Mesothelial cell of epicardium (in vitro differentiated cells): ENCODE measurements around the gene PSG11. TPM values are rescaled to one million over a fixed set of nuclear protein-coding genes. Genes with fewer than 3 reads are reported as not detected.
"Not testable (repeated sequence)": the region's sequence is repeated elsewhere in the genome, so short reads cannot be mapped to it uniquely, and the experiment has no call there.

Experiments used
- DNase-seq, 2 experiments: peaks; one replicate each; pipeline ENCODE4 v3.0.0; 2021; ENCODE audit warnings: low spot score in 2 of 2; ENCODE audit not compliant: unreplicated experiment in 2 of 2
- H3K27ac Mint-ChIP-seq: 2 replicates; pipeline ENCODE4 v1.8.0; 2021; ENCODE audit warnings: mixed read lengths
- H3K27me3 Mint-ChIP-seq: 2 replicates; pipeline ENCODE4 v1.8.0; 2021; ENCODE audit warnings: low read depth, mixed read lengths
- H3K36me3 Mint-ChIP-seq: 2 replicates; pipeline ENCODE4 v1.8.0; 2021; ENCODE audit warnings: mixed read lengths
- H3K4me1 Mint-ChIP-seq: 2 replicates; pipeline ENCODE4 v1.8.0; 2021; ENCODE audit warnings: mixed read lengths
- H3K4me3 Mint-ChIP-seq: 2 replicates; pipeline ENCODE4 v1.8.0; 2021; ENCODE audit warnings: mild to moderate bottlenecking, moderate library complexity, mixed read lengths
- H3K9me3 Mint-ChIP-seq: 2 replicates; pipeline ENCODE4 v1.8.0; 2021; ENCODE audit warnings: mixed read lengths
- total RNA-seq: library from RNA; stranded (reverse); gene quantifications from 3 replicates; pipeline ENCODE4 v1.2.1, GENCODE V29; 2021
- TF ChIP-seq, protein P1 (sequence below): fragments of 200-600 bp; sonication (generic); IDR thresholded peaks from one replicate; pipeline ENCODE4 v1.5.0; 2021; ENCODE audit warnings: antibody characterized with exemption; ENCODE audit not compliant: unreplicated experiment

PSG11 gene
- total RNA-seq, result not detected in 3 replicates

DNA sequence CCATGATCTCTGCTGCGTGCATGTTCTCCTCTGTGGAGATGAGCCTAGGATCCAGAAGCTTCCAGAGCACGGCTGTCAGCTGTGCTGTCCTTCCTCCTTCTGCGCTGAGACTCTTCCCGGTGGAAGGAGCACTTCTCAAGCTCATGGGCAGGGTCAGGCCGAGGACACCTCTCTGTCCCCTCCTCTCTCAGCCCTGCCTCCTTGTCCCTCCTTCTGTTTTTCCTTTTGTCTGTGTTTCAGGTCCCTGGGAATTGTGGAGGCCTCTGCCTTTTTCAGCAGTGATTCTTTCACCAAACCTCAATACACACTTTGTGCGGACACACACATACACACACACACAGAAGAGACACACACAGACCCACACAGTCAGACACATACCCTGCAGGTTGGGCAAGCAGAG is at the start of gene PSG11:
Gene PSG11 (minus strand): TSS at position 101 of the 400 bp plus-strand sequence. CDS start 97 bp downstream, at position 4.
- not testable (repeated sequence) for H3K27ac Mint-ChIP-seq, H3K36me3 Mint-ChIP-seq, DNase-seq, H3K4me3 Mint-ChIP-seq, H3K4me1 Mint-ChIP-seq, H3K27me3 Mint-ChIP-seq
- H3K9me3 Mint-ChIP-seq, result peaks cover 60% of the 10 kb centered on the region

DNA sequence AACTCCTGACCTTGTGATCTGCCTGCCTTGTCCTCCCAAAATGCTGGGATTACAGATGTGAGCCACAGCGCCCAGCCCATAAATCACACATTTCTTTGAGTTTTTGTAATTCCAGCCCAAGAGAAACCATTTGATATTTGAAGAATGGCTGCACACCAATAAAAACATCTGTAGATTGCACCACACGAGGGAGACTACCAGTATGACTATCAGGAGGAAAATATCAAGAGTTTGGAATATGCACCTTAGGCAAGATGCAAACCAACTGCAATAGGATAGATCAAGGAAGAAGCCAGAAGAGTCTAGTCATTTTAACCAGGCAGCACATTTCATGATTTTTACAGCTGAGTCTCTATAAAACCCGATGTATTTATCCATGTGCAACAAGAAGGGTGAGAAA is 36.1 kb upstream of the PSG11 start:
- not testable (repeated sequence) for H3K4me1 Mint-ChIP-seq, H3K36me3 Mint-ChIP-seq, H3K27me3 Mint-ChIP-seq, DNase-seq, H3K27ac Mint-ChIP-seq, H3K4me3 Mint-ChIP-seq
- H3K9me3 Mint-ChIP-seq, result peaks cover 77% of the 10 kb centered on the region

DNA sequence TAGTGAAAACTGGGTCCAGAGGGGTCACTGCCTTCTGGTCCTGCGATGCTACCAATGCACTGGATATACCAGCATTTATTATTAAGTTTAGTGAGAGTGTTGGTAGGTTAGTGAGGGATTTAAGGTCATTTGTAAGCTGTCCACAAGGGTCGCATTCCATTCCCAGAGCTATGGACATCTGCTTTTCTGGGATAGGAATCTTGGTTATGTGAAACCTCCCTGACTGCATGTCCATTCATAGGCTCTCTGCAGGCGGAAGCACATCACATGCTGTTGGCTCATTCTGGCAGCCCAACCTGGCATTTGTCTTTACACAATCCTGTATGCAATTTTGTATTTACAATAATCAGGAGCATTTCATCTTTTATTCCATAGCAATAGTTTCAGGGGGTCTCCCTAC is 35.1 kb upstream of the PSG11 start:
- H3K36me3 Mint-ChIP-seq, H3K4me3 Mint-ChIP-seq, H3K27ac Mint-ChIP-seq, H3K27me3 Mint-ChIP-seq, DNase-seq, H3K4me1 Mint-ChIP-seq: not testable (repeated sequence)
- H3K9me3 Mint-ChIP-seq, result peaks cover 73% of the 10 kb centered on the region

DNA sequence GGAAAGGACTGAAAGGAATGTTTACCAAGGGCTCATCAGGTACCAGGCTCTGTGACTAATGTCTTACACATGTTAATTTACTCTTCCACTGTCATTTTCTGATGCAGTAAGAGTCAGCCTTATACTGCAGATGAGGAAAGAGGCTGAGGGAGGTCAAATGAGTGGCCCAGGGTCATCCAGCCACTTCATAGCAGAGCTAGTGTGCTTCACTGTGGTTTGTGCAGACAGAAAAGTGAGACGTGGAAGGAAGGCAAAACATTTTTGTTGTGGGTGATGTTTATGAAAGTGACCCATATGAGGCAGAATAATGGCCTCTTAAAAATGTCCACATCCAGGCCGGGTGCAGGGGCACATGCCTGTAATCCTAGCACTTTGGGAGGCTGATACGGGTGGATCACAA is 34.0 kb upstream of the PSG11 start:
- DNase-seq, H3K4me1 Mint-ChIP-seq, H3K4me3 Mint-ChIP-seq, H3K36me3 Mint-ChIP-seq, H3K27me3 Mint-ChIP-seq, H3K27ac Mint-ChIP-seq: not testable (repeated sequence)
- H3K9me3 Mint-ChIP-seq, result peaks cover 72% of the 10 kb centered on the region

DNA sequence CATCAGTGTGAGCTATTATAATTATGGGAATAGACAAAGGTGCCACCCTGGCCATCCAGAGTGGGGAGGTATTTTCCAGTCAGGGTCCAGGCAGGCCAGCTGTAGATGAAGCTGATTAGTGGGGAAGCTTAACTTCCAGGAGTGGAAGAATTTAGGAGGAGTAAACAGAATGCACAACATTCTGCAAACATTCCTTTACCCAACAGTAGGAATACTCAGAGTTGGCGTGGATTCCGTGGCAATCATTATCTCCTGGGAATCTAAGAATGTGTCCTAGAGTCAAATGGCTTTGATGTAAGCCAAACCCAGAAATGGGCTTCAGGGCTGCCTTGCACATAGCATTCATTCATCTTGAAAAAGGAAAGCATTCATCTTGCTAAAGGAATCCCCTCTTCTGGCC is 33.2 kb upstream of the PSG11 start:
- H3K27me3 Mint-ChIP-seq, H3K4me1 Mint-ChIP-seq, DNase-seq, H3K27ac Mint-ChIP-seq, H3K4me3 Mint-ChIP-seq, H3K36me3 Mint-ChIP-seq: not testable (repeated sequence)
- peaks cover 80% of the 10 kb centered on the region for H3K9me3 Mint-ChIP-seq

DNA sequence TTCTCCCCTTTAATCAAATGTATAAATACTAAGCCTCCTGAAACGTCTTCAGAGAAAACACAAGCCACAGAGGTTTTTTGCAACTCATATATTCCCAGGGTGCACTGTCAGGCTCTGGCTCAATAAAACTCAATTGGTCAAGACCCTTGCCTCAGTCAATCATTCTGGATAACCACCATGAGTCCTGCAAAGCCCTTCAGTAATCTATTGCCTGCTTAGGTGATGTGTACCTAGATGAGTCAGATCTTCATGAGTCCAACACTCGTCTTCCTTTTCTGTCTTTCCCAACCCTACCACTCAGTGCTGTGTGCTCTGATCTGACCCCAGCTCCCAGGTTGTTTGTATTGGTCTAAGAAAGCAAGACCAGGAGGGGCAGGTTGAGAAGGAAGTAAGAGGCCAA is 32.2 kb upstream of the PSG11 start:
- peaks cover 82% of the 10 kb centered on the region for H3K9me3 Mint-ChIP-seq
- not testable (repeated sequence) for H3K36me3 Mint-ChIP-seq, H3K4me3 Mint-ChIP-seq, DNase-seq, H3K27me3 Mint-ChIP-seq, H3K27ac Mint-ChIP-seq, H3K4me1 Mint-ChIP-seq

DNA sequence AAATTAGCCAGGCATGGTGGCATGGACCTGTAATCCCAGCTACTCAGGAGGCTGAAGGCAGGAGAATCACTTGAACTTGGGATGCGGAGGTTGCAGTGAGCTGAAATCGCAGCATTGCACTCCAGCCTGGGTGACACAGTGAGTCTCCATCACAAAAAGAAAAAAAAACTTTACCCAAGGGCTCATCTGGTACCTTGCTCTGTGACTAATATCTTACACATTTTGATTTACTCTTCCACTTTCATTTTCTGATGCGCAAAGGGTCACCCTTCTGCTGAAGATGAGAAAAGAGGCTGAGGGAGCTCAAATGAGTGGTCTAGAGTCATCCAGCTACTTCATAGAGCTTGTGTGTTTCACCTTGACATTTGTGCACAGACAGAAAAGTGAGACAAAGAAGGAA is 21.7 kb upstream of the PSG11 start:
- H3K4me1 Mint-ChIP-seq, H3K27ac Mint-ChIP-seq, H3K36me3 Mint-ChIP-seq, H3K27me3 Mint-ChIP-seq, H3K4me3 Mint-ChIP-seq, DNase-seq: not testable (repeated sequence)
- peaks cover 52% of the 10 kb centered on the region for H3K9me3 Mint-ChIP-seq

DNA sequence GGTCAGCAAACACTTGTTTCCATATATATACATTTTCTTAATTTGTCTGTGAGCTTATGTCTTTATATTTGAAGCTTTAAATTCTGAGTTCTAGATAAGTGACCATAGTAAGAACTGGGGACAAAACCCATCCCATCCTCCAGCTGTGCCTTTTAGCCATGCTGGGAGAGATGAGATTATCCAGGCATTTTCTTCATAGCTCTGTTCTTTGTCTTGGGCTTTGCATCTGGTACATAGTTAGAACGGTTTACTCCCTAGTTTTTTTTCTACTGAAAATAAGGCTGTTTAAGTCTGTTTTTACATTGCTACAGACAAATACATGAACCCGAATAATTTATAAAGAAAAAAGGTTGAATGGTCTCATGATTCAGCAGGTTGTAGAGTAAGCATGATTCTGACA is 20.3 kb upstream of the PSG11 start:
- H3K27ac Mint-ChIP-seq, H3K4me1 Mint-ChIP-seq, H3K36me3 Mint-ChIP-seq, H3K27me3 Mint-ChIP-seq, DNase-seq, H3K4me3 Mint-ChIP-seq: not testable (repeated sequence)
- peaks cover 64% of the 10 kb centered on the region for H3K9me3 Mint-ChIP-seq

DNA sequence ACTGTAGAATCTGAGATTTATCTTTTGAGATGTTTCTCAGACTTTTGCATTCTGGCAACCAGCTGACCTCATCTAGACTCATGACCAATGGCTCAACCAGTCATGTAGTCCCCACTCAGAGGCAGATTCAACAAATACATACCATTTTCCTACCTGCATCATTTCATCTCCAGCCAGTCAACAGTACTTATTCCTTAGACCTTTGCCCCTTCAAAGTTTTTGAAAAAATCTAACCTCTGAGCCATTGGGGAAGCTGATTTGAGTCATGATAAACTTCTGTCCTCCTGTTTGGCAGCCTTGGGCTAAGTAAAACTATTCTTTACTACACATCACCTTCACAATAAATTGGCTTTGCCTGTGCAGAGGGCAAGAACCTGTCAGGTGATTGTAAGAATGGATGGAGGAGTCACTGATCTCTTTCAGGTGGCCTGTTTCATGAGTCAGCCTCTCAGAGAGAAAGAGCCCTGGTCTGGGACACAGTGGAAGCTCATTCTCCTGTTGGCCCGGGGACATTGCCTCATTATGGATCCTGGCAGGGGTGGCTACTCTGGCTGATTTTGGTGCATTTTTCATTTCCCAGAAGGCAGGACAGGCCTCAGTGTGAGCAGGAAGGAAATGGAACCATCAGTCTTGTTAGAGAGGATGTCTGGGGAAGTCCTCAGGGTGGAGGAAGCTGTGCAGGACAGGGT is 17.4 kb upstream of the PSG11 start:
- H3K9me3 Mint-ChIP-seq, result peaks cover 50% of the 10 kb centered on the region
- H3K4me3 Mint-ChIP-seq, H3K4me1 Mint-ChIP-seq: not testable (repeated sequence)

DNA sequence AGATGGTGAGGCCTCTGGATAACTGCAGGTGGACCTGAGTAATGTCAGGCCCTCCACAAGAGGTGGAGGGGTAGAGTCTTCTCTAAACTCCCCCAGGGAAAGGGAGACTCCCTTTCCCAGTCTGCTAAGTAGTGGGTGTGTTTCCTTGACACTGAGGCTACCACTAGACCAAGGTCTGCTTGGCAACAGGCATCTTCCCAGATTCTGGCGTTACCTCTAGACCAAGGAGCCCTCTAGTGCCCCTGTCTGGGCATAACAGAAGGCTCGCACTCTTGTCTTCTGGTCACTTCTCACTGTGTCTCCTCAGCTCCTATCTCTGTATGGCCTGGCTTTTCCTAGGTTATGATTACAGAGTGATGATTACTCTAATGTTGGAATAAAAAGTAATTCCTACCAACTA is 5.4 kb upstream of the PSG11 start:
- H3K27me3 Mint-ChIP-seq, H3K27ac Mint-ChIP-seq, H3K4me3 Mint-ChIP-seq, H3K4me1 Mint-ChIP-seq, DNase-seq, H3K36me3 Mint-ChIP-seq: not testable (repeated sequence)
- peaks cover 75% of the 10 kb centered on the region for H3K9me3 Mint-ChIP-seq

More for the DNA sequence above, 17.4 kb upstream of the PSG11 start:
- H3K36me3 Mint-ChIP-seq, DNase-seq, H3K27me3 Mint-ChIP-seq, H3K27ac Mint-ChIP-seq: not testable (repeated sequence)

DNA sequence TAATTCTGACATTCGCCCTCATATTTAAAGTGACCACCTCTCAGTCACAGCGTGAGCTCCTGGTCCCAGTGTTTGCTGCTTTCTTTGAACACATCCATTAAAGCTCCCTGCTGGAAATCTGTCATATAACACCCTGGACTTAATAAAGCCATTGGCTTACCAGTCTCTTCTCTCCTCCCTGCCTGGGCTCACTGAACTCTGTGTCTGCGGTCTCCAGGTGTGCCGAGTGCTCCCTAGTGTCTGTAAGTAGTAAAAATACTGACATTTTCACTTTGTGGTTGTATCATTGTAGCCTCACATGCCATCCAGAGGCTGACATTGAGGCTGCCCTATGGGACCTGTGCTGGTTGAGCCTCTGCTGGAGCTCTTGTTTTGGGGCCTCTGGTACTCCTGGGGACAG is 2.6 kb upstream of the PSG11 start:
- no peaks in the 10 kb centered on the region for H3K4me1 Mint-ChIP-seq
- no peaks in the 10 kb centered on the region for H3K27me3 Mint-ChIP-seq
- TF ChIP-seq, protein P1, sequence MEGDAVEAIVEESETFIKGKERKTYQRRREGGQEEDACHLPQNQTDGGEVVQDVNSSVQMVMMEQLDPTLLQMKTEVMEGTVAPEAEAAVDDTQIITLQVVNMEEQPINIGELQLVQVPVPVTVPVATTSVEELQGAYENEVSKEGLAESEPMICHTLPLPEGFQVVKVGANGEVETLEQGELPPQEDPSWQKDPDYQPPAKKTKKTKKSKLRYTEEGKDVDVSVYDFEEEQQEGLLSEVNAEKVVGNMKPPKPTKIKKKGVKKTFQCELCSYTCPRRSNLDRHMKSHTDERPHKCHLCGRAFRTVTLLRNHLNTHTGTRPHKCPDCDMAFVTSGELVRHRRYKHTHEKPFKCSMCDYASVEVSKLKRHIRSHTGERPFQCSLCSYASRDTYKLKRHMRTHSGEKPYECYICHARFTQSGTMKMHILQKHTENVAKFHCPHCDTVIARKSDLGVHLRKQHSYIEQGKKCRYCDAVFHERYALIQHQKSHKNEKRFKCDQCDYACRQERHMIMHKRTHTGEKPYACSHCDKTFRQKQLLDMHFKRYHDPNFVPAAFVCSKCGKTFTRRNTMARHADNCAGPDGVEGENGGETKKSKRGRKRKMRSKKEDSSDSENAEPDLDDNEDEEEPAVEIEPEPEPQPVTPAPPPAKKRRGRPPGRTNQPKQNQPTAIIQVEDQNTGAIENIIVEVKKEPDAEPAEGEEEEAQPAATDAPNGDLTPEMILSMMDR, result no peak
- H3K36me3 Mint-ChIP-seq, result no peaks in the 10 kb centered on the region
- no peak overlapping the region for H3K27ac Mint-ChIP-seq
- H3K9me3 Mint-ChIP-seq, result peaks cover 67% of the 10 kb centered on the region
- H3K4me3 Mint-ChIP-seq, result no peak overlapping the region
- no peak for DNase-seq

DNA sequence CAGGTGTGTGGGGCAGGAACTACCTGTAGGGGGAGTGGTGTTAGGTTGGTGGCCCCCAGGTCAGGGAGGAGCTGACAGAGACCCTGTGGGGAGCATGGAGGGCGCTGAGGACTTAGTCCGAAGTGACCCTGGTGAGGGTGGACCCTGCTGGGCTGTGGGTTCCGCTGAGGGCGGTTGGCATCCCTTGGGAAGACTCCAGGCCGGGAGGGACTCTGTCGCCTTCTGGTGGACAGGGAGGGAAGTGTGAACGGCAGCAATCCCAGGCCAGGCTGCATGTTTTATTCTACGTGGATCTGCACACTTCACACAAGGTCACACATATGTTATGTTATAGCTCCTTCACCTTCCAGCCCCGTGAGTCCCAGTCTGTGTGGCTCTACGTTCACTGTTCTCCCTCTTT is 1.7 kb upstream of the PSG11 start:
- H3K4me3 Mint-ChIP-seq, H3K36me3 Mint-ChIP-seq, H3K27ac Mint-ChIP-seq, H3K4me1 Mint-ChIP-seq, H3K27me3 Mint-ChIP-seq, DNase-seq: not testable (repeated sequence)
- H3K9me3 Mint-ChIP-seq, result peaks cover 61% of the 10 kb centered on the region

DNA sequence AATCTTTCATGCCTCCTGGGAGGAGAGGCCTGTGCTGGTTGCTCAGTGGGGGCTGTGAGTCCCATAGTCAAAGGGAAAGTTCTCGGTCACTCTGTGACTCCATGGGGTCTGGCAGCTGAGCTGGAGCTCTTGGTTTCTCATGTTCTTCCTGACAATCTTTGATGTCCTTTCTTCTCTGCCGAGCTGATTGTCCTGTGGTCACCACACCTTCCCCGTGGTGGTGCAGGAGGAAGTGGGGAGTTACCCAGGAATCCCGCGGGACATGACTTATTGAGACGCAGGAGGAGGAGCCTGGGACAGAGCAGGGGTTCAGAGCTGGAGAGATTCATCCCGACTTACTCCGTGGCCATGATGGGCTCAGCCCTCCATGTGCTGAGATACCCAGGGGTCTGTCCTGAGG is 792 bp upstream of the PSG11 start:
- DNase-seq, H3K27ac Mint-ChIP-seq, H3K4me1 Mint-ChIP-seq, H3K27me3 Mint-ChIP-seq, H3K4me3 Mint-ChIP-seq, H3K36me3 Mint-ChIP-seq: not testable (repeated sequence)
- peaks cover 60% of the 10 kb centered on the region for H3K9me3 Mint-ChIP-seq

DNA sequence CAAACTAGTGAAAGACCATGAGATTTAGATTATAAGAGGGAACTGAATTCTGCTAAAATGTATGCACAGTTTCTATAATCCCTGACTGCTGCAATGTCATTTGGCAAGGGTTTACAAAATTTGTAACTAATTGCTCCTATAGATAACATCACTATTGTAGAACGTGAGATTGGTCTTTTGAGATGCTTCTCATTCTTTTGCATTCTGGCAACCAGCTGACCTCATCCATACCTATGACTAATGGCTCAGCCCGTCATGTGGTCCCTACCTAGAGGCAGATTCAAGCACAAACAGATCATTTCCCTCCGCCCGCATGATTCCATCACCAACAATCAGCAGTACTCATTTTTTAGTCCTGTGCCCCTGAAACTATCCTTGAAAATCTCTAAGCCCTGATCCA is 4.2 kb downstream of the PSG11 start:
- not testable (repeated sequence) for H3K27me3 Mint-ChIP-seq, H3K36me3 Mint-ChIP-seq, H3K4me1 Mint-ChIP-seq, H3K4me3 Mint-ChIP-seq, DNase-seq, H3K27ac Mint-ChIP-seq
- H3K9me3 Mint-ChIP-seq, result peaks cover 57% of the 10 kb centered on the region
